ENCODE data around the gene CALCOCO2.
"Not testable (repeated sequence)": the region's sequence is repeated elsewhere in the genome, so short reads cannot be mapped to it uniquely, and the experiment has no call there.

Gene CALCOCO2

GRCh38 chr17:48868916-48869500 is 38.2 kb downstream of the CALCOCO2 start:
- in situ Hi-C loops (cut with HindIII; ENCODE audit: low pct_ligation_motif_present, low sequenced_read_pairs), result no loop called here
- no peaks in the 10 kb centered on the region for H3K27me3 ChIP-seq (replicated peaks)
- no peak overlapping the region for H3K27ac ChIP-seq
- H3K36me3 ChIP-seq (replicated peaks), result peaks cover 11% of the 10 kb centered on the region
- DNase-seq, result no peak
- no peak for TF ChIP-seq CTCF (IDR thresholded peaks at IDR 0.05; ENCODE audit: low read depth, low read length, missing control alignments)
- no peak overlapping the region for H3K4me3 ChIP-seq (ENCODE audit: low read depth, low read length)

- in situ Hi-C loops (cut with HindIII; ENCODE audit: low pct_ligation_motif_present, low sequenced_read_pairs), result no loop called here
- no peak for DNase-seq
- TF ChIP-seq CTCF (IDR thresholded peaks at IDR 0.05; ENCODE audit: low read depth, low read length, missing control alignments), result no peak
- Histone ChIP-seq H3K36me3 (replicated peaks) (peaks cover 2% of the 10 kb centered on the region), H3K27ac (no peak overlapping the region), H3K4me3 (ENCODE audit: low read depth, low read length) (no peak overlapping the region), H3K27me3 (replicated peaks) (no peaks in the 10 kb centered on the region)
Observed at GRCh38 chr17:48869821-48870318, 39.0 kb downstream of the CALCOCO2 start.

GRCh38 chr17:48871035-48871550 is 40.3 kb downstream of the CALCOCO2 start:
- H3K4me3 ChIP-seq (ENCODE audit: low read depth, low read length), result no peak overlapping the region
- H3K36me3 ChIP-seq (replicated peaks), result no peaks in the 10 kb centered on the region
- in situ Hi-C loops (cut with HindIII; ENCODE audit: low pct_ligation_motif_present, low sequenced_read_pairs), result no loop called here
- no peak for DNase-seq
- TF ChIP-seq CTCF (IDR thresholded peaks at IDR 0.05; ENCODE audit: low read depth, low read length, missing control alignments), result no peak
- H3K27me3 ChIP-seq (replicated peaks), result no peaks in the 10 kb centered on the region
- no peak overlapping the region for H3K27ac ChIP-seq

GRCh38 chr17:48871551-48872351 is 40.9 kb downstream of the CALCOCO2 start:
- no peak for DNase-seq
- no peak for TF ChIP-seq CTCF (IDR thresholded peaks at IDR 0.05; ENCODE audit: low read depth, low read length, missing control alignments)
- in situ Hi-C loops (cut with HindIII; ENCODE audit: low pct_ligation_motif_present, low sequenced_read_pairs), result no loop called here
- Histone ChIP-seq H3K27ac (no peak overlapping the region), H3K4me3 (ENCODE audit: low read depth, low read length) (no peak overlapping the region), H3K36me3 (replicated peaks) (no peaks in the 10 kb centered on the region), H3K27me3 (replicated peaks) (no peaks in the 10 kb centered on the region)

GRCh38 chr17:48872409-48872808 is 41.6 kb downstream of the CALCOCO2 start:
- H3K4me3 ChIP-seq (ENCODE audit: low read depth, low read length); H3K36me3 ChIP-seq (replicated peaks); H3K27ac ChIP-seq; DNase-seq; H3K27me3 ChIP-seq (replicated peaks); in situ Hi-C loops (cut with HindIII; ENCODE audit: low pct_ligation_motif_present, low sequenced_read_pairs): not testable (repeated sequence)

GRCh38 chr17:48873209-48873608 is 42.4 kb downstream of the CALCOCO2 start:
- no peak for DNase-seq
- Histone ChIP-seq H3K27ac (no peak overlapping the region), H3K4me3 (ENCODE audit: low read depth, low read length) (no peak overlapping the region), H3K36me3 (replicated peaks) (no peaks in the 10 kb centered on the region), H3K27me3 (replicated peaks) (peaks cover 2% of the 10 kb centered on the region)
- no peak for TF ChIP-seq CTCF (IDR thresholded peaks at IDR 0.05; ENCODE audit: low read depth, low read length, missing control alignments)
- in situ Hi-C loops (cut with HindIII; ENCODE audit: low pct_ligation_motif_present, low sequenced_read_pairs), result no loop called here

Measured in brain microvascular endothelial cell (primary cell).